GM18520 (cell line): ENCODE data around the gene ANO6.
A peak's percentile ranks its signal among the peaks of the same experiment; 100 is the strongest.
"Not testable (repeated sequence)": the region's sequence is repeated elsewhere in the genome, so short reads cannot be mapped to it uniquely, and the experiment has no call there.

Experiments used
- ATAC-seq: cut with Tn5 transposase; IDR thresholded peaks from one replicate; pipeline ENCODE4 v1.9.1; 2021; ENCODE audit not compliant: unreplicated experiment

ANO6 gene

DNA sequence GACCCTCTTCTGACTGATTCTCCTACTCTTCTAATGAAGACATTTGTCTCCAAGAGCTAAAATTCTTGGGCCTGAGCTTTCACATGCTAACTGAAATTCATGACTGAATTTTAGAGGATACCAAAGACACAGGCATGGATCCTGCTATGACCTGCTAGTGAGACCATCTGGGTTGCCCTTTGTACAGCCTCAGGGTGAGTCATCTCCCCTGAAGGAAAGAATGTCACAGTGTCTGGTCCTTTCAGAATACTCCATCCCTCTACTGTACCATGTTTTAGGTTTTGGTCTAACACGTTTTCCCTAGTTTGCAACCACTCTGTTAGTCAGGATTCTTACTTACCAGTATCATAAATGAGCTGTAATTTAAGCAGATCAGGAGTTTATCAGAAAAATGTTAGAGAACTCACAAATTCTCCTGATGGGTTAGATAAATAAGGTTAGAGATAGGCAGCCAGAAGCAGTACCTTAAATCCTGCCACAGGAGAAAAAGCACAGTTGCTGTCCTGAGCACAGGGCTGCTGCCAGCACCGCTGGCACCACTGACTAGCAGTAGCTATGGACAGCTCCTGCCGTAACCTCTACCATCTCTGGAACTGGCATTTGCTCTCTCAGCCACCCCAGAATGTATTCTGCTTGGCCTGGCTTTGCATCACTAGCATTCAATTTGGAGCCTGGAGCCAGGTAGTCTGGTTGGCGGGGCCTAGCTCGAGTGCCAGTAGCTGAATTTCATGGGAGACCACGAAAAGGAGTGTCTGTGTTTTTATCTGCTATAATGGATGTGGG lies 127.6 kb downstream of the ANO6 start:
- ATAC-seq: no peak

DNA sequence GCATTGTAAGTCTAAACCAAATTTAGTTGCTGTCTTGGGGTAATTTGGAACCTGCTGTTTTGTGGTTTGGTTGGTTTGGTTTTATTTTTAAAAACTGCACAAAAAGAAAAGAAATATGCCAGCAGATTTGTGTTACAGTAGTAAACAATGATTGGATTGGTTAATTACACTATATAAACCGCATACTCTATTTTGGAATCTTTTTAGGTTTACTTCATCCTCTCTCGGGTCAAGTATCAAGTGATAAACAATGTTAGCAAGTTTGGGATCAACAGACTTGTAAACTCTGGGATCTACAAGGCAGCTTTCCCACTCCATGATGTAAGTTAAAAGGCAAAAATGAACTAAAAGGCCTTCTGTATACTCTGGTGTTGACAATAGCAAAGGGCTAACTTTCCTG lies 132.4 kb downstream of the ANO6 start:
- no peak for ATAC-seq

DNA sequence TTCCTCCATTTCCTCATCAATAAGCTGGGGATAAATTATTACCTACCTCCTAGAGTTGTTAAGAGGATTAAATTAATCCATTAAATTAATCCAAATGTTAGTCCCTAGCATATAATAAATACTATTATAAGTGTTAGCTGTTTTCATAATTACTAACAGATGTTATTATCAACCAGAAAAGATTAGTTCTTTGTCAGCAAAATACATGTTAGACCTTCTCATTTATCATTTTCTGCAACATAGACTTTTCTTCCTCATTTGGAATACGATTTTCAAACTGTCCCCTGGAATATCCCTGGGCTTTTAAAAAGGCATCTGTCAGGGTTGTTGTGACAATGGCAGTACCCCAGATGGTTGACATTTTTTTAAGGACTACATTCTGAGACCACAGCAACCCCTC lies 133.1 kb downstream of the ANO6 start:
- ATAC-seq: no peak

DNA sequence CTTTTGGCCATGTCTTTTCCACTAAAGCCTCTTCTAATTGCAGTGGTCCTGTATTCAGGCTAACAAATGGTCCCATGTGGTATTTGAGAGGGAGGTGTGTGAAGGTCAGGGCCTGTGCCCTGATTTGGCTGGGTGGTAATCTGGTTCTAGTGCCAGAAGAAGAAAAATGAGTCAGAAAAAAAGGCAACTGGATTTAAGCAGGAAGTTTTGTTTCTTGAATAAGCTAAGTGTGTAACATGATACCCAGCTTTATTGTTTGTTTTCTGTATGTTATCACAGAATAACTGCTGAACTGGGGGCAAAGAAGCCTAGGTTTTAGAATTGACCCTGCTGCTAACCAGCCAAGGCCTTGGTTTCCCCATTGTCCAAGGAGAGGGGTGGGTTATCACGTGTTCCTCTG lies 134.0 kb downstream of the ANO6 start:
- ATAC-seq: no peak

DNA sequence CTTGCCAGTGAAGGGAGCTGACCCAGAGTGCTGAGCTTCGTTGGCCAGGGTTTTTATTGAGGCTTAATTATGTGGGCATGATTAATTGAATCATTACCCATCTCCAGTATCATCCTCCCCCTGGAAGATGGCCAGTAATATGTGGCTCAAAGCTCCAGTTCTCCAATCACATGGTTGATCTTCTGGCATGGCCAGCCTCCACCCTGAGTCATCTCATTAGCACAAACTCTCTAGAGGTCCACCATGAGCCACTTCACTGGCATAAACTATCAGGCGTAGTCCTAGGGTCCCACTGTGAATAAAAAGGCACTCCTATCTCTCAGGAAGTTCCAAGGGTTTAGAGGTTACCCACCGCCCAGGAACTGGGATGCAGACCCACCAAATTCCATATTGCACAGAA lies 135.0 kb downstream of the ANO6 start:
- no peak for ATAC-seq

DNA sequence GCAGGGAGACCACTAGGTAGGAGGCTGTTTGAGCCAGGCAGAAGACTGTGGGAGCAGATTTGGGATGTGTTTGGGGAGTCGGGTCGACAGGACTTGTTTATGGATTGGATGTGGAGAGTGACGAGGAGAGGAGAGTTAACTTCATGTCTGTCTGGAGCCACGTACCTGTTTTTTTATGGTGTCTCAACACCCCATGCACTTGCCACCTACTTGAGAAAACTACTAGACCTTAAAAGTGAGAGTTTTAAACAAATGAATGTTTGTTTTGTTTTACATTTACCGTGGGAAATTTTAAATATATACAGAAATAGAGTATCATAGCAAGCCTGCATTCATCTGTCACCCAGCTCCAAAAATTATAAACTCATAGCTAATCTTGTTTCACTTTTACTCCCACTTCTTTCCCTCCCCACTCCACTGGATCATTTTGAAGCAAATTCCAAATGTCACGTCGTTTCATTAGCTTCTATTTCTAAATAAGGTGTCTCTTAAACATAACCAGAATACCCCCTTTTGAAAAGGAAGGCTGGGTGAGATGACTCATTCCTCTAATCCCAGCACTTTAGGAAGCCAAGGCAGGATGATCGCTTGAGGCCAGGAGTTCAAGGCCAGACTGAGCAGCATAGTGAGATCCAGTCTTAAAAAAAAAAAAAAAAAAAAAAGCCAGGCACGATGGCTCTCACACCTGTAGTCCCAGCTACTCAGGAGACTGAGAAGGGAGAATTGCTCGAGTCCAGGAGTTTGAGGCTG lies 136.2 kb downstream of the ANO6 start:
- ATAC-seq: no peak

DNA sequence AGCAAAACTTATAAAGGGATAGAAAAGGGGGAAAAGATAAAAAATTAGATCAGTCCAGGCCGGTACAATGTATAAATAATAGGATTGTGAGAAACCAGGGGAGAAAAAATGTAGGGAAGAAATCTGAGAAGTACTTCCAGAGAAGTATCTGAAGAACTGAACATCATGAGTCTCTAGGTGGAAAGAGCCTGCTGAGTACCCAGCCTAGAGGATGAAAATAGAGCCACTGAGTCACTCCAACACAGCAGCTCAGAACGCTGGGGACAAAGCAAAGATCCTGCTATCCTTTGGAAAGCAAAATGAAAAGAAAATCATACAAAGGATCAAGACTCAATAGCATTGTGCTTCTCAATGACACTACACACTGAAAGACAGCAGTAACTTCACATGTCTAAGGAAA lies 138.0 kb downstream of the ANO6 start:
- no peak for ATAC-seq

DNA sequence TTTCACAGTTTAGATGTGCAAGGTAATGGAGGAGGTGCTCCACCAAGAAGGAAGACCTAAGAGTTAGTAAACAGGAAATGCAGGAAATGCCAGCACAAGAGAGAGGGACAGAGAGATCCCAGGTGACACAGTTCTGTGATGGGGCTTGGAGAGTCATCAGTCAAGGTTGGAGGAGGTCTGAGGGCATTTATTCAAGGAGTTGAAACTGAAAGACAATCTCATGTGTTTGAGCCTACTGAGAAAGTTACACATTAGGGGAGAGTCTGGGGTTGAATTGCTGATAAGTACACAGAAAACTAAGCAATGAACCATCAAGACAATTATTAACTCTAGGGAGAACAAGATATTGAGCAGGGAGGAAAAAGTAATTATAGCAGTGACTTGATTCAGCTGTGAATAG lies 138.5 kb downstream of the ANO6 start:
- peak; percentile 74 for ATAC-seq

DNA sequence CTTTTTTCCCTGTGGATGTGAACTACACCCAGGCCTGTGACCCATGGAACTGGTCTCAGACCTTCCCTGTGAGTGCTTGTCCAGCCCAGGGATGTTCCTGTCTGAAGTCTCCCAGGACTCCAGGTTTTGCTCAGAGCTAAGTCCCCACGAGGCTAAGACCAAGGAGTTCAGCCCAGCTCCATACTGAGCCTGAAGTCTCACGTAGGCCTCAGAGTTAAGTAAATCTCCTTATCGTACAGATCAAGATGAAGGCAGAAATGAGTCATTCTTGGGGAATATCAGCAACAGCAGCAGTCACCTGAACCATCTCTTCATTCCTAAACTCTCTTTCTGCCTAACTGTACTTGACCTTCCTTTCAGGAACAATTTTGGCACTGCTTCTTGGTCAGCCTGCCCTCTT lies 139.8 kb downstream of the ANO6 start:
- no peak for ATAC-seq

DNA sequence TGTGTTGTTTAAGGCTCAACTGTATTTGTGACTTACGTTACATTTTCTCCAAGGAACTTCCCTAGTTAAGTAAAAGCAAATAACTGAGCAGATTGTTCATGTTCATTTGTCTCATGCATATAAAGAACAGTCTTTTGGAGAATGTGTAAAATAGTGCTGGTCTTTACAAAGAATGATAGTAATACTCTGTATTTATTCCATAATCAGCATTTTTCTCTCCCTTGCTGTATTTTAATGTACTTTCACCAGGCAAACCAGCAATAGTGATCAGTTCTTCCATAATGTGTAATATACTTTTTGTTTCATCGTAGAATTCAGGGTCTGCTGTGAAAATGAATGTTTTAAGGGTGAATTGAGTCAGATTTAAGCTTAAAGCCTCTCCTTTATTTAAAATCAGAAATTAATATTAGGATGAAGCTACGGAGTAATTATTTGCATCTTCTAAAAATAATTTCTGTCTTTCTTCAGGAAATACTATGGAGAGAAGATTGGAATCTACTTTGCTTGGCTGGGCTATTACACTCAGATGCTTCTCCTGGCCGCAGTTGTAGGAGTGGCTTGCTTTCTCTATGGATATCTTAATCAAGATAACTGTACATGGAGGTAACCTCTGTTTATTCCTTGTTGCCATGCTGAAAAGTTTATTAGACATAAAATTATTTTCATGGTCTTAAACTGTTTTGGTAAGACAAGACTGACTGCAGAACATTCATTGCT lies 141.1 kb downstream of the ANO6 start:
- no peak for ATAC-seq

DNA sequence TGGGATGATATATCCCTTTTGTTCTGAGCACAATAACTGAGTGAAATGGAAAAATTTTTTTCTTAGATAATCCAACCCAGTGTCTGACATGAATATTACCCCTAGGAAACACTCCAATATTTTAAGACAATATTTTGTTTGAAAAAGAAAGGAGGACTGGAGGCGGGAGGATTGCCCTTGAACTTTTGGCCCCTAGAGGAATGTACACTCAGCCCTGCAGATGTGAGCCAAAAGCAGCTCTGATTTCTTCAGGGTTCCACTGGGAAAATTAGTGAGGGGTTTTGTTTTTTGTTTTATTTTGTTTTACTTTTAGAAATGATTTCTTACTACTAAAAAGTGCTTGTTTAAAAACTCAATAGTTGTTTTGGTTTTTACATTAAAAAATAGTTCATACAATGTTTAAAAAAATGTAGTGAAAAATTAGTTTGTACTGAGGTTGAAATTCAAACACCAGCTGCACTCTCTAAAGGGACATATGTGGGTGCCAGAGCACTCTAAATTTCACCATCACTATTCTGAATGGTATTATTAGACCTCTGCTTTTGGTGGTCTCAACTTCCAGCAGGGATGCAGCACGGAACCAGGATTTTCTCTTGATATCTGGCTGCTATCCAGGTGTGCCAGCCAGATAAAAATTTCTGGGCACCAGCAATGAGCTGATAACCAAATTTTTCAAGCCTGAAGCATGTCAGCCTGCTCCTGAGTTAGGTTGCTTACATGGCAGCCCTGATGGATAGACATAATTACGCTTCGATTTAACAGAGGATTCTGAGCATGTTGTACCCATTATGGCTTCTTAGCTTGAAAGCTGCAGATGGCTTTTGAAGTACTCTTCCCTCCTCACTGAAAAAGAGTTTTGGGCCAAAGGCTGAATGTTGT lies 141.9 kb downstream of the ANO6 start:
- no peak for ATAC-seq

DNA sequence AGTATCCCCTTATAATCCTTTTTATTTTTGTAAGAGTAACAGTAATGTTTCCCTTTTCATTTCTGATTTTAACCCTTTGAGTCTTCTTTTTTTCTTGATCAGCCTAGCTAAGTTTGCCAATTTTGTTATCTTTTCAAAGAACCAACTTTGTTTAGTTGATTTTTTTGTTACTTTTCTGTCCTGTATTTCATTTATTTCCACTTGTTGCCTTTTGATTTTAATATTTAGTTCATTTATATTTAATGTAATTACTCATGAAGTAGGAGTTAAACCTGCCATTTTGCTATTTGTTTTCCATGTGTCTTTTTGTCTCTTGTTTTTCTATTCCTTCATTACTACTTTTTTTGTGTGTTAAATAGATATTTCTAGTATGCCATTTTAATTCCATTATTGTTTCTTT lies 146.4 kb downstream of the ANO6 start:
- no peak for ATAC-seq

DNA sequence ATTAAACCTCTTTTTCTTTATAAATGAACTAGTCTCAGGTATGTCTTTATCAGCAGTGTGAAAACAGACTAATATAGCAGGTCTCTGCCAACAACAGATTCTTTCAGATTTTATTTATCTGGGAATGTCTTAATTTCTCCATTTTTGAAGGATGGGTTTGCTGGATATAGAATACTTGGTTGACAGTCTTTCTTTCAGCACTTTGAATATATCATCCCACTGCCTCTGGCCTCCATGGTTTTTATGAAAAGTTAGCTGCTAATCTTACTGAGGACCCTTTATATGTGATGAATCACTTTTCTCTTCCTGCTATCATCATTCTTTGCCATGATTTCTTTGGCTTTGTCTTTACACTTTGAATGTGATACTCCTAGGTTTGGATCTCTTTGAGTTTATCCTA lies 148.0 kb downstream of the ANO6 start:
- no peak for ATAC-seq

DNA sequence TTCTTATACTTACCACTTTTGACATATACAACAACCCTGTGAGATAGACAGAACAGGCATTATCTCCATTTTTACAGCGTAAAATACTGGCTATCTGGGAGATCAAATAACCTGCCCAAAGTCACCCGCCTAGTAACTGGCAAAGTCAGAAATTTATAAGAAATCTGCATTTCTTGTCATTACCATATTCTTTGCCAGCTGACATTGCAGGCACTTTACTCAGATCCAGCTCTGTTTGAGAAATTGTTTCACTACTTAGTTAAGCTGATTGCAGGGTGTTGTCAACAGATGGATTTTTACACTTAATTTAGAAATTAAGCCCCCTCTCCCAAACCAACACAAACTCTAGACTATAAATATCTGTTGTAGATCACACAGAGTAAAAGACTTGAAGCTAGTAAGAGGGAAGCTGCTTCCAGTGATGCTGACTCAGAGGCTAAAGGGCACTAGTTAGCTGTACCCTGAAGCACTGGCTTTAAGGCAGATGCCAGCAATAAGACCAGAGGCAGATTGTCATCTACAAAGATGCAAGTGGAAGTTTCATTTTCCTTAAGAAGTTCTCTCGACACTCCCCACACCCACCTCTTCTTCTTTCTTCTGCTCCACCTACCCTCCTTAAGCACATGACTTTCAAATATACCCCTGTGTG lies 153.1 kb downstream of the ANO6 start:
- no peak for ATAC-seq

DNA sequence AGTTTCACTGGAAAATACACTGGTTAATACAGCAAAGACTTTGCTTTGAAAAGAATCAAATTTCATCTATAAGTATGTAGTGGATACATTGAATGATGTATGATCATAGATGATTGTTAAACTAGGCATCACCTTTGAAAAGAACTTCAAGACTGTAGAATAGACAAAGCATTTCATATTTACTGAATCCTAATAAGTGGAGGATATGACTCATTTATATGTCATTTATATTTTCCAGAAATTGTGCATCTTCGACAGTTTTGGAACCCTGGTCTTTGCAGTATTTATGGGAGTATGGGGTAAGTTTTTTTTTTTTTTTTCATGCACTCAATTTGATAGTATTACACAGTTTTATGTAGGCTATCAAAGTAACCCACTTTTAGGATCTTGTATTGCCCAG lies 161.9 kb downstream of the ANO6 start:
- ATAC-seq: no peak

DNA sequence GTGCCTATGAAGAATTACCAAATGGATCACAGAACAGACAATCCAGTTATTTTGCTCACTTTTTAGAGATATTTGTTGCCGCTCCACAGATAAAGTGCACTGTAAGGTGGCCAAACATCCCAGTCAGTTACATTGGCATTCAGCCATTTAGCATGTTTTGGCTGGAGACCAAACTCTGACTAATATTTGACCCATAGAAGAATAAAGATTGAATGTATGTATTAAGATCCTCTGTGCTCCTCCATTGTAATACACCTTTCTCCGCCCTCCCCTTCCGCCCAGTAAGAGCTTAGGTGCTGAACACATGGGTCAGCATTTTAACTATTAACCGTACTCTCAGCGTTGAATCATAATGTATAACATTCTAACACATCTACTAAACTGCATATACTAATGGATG lies 163.4 kb downstream of the ANO6 start:
- no peak for ATAC-seq

DNA sequence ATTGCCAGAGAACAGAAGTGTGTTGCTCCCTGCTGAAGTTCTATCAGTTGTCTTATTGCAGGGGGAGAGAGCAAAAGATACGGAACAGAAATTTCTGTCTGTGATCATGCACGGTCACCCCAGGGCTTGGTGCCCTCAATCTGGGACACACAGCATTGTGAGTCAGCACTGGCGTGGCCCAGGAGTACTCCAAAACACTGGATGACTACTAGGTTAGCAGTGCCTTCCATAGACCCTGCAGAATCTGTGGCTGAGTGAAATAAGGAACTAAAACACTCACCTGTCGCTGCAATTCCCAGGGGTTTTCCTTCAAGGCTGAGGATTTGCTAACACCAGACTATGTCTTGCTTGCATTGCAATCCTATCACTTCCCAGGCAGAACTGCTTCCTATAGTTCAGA lies 165.5 kb downstream of the ANO6 start:
- ATAC-seq: no peak

DNA sequence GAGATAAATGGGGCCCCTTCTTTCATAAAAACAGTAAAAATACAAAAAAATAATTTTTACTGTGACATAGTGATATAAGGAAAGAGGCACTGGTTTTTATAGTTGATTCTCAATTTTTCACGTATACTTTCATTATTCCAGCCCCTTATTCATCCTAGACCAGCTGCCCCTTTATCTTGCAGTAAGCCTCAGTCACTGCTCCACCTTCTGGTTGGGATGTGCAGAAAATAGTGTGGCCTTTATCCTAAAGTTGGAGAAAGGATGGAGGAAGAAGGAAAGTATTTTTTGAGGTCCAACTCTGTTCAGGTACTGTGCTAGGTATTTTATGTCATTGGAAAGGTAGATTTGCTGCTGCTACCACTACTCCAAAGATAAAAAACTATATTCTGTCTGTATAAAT lies 172.7 kb downstream of the ANO6 start:
- no peak for ATAC-seq

DNA sequence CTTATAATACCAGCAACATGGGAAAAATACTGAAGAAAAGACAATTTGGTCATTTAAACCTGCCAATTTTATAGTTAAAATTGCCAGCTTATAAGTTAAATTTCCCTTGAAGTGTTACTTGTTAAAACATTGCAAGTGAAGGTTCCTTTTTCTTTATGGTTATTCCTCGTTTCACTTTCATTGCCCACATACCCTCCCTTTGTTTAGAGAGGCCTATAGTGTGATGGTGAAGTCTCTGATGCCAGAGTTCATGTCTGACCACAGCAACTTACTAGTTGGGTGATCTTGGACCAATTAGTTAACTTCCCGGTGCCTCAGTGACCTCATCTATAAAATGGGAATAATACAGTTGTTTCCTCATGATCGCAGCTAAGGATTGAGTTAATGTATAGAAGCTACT lies 173.5 kb downstream of the ANO6 start:
- ATAC-seq: no peak

DNA sequence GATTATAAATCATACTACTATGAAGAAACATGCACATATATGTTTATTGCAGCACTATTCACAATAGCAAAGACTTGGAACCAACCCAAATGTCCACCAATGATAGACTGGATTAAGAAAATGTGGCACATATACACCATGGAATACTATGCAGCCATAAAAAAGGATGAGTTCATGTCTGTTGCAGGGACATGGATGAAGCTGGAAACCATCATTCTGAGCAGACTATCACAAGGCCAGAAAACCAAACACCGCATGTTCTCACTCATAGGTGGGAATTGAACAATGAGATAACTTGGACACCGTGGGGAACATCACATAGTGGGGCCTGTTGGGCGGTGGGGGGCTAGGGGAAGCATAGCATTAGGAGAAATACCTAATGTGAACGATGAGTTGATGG lies 181.6 kb downstream of the ANO6 start:
- ATAC-seq: not testable (repeated sequence)

DNA sequence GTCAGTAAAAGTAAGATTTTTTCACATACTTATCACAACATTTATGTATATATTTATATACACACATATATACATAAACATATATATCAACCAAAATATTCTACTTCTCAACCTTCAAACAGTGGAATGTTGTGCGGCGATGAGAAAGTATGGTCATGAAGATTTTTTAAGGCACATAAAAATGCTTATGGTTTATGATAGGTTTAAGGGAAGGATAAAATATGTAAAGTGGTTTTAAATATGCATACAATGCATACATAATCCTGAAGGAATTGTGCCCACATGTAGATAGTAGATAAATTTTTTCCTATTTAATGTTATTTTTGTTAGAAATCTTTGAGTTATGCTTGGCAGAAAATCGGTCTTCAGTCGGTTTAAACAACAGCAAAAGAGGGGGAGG lies 182.7 kb downstream of the ANO6 start:
- no peak for ATAC-seq
